Tibial artery (tissue), 4 donors: ENCODE data around the gene COL5A3.
"Not testable (repeated sequence)": the region's sequence is repeated elsewhere in the genome, so short reads cannot be mapped to it uniquely, and the experiment has no call there.

Source experiments
- DNase-seq, 2 donors: peaks; one replicate each; pipeline ENCODE4 v3.0.0-alpha.2; 2019
- H3K27ac ChIP-seq, 2 donors: fragments of 200-600 bp; sonication (generic) in 1 of 2; 1 replicate in 1 of 2; 2 replicates in 1 of 2; pipeline ENCODE4 v1.5.1; 2018 to 2019; ENCODE audit warnings: mild to moderate bottlenecking in 1 of 2
- H3K27me3 ChIP-seq, 2 donors: fragments of 200-600 bp; sonication (generic) in 1 of 2; one replicate each; pipeline versions ENCODE4 v1.5.1 to v1.6.0; 2016 to 2019
- H3K36me3 ChIP-seq, 3 donors: fragments of 200-600 bp; sonication (generic) in 2 of 3; one replicate each; pipeline ENCODE4 v1.5.1; 2016 to 2019; ENCODE audit warnings: mild to moderate bottlenecking in 2 of 3
- H3K4me1 ChIP-seq, 4 donors: fragments of 200-600 bp; sonication (generic) in 2 of 4; 1 replicate in 3 of 4; 2 replicates in 1 of 4; pipeline ENCODE4 v1.5.1; 2016 to 2019
- H3K4me3 ChIP-seq, 2 donors: fragments of 200-600 bp; sonication (generic) in 1 of 2; 1 replicate in 1 of 2; 2 replicates in 1 of 2; pipeline ENCODE4 v1.5.1; 2018 to 2019; ENCODE audit warnings: mild to moderate bottlenecking in 2 of 2
- H3K9me3 ChIP-seq, 3 donors: fragments of 200-600 bp; sonication (generic) in 1 of 3; one replicate each; pipeline ENCODE4 v1.5.1; 2016 to 2019
- intact Hi-C: fragments of 100-400 bp; cut with DNase I; formaldehyde crosslinking; loops from one replicate; pipeline ENCODE4 v1.15.0; 2023; ENCODE audit warnings: low total_unique reads
- TF ChIP-seq, protein P1 (sequence below), 2 experiments: fragments of 200-600 bp in 1 of 2; fragments of 450-650 bp in 1 of 2; IDR thresholded peaks; one replicate each; pipeline ENCODE4 v1.5.1; 2017 to 2019; ENCODE audit warnings: antibody characterized with exemption in 2 of 2, mild to moderate bottlenecking in 1 of 2, moderate library complexity in 1 of 2

Gene COL5A3

DNA sequence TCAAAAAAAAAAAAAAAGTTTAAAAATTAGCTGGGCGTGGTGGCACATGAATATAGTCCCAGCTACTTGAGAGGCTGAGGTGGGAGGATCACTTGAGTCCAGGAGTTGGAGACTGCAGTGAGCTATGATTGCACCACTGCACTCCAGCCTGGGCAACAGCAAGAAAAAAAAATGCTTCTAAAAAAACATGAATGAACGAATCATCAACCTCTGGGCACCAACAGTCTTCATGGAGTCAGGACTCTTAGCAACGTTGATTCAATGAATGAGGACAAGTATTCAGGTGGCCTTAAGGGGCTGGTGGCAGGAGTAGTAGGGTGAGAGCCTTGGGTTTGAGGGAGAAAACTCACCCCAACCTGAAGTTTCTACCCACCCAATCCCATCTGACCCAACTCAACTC is 53.3 kb downstream of the COL5A3 start:
- TF ChIP-seq, protein P1, sequence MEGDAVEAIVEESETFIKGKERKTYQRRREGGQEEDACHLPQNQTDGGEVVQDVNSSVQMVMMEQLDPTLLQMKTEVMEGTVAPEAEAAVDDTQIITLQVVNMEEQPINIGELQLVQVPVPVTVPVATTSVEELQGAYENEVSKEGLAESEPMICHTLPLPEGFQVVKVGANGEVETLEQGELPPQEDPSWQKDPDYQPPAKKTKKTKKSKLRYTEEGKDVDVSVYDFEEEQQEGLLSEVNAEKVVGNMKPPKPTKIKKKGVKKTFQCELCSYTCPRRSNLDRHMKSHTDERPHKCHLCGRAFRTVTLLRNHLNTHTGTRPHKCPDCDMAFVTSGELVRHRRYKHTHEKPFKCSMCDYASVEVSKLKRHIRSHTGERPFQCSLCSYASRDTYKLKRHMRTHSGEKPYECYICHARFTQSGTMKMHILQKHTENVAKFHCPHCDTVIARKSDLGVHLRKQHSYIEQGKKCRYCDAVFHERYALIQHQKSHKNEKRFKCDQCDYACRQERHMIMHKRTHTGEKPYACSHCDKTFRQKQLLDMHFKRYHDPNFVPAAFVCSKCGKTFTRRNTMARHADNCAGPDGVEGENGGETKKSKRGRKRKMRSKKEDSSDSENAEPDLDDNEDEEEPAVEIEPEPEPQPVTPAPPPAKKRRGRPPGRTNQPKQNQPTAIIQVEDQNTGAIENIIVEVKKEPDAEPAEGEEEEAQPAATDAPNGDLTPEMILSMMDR (IDR thresholded peaks at IDR 0.05): no peak
- no peak for DNase-seq
- Histone ChIP-seq H3K4me1 (no peaks in the 10 kb centered on the region), H3K27me3 (no peaks in the 10 kb centered on the region), H3K27ac (no peak overlapping the region), H3K36me3 (peaks cover 0 to 8% (median 5%) of the 10 kb centered on the region in 3 donors), H3K9me3 (no peaks in the 10 kb centered on the region), H3K4me3 (no peak overlapping the region)
- intact Hi-C loops: no loop called here

DNA sequence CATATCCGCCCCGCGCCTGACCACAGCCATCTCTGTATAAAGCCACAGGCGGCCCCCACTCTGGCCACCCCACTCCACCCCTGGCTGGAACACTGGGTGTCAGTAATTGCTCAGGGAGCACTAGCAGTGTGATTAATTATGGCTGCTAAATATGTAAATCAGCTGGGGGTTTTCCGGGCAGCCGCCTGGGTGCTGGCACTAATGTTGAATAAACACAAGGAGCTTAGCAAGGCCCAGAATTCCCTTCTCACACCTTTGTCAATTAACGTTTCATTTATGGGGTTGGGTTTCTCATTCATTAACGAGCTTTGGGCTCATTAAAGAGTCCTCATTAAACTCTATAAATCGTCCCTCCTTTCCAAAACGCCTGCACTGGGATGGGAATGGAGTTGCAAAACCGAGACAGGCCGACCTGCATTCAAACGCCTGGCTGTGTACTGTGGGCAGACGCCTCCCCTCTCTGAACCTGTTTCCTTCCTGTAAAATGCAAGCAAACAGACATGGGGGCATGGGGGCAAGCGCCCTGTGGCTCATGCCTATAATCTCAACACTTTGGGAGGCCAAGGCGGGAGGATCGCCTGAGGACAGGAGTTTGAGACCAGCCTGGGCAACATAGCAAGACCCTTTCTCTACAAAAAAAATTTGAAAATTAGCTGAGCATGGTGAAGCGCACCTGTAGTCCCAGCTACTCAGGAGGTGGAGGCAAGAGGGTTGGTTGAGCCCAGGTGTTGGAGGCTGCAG is 56.3 kb downstream of the COL5A3 start:
- H3K4me3 ChIP-seq: no peak overlapping the region
- H3K36me3 ChIP-seq: no peaks in the 10 kb centered on the region
- DNase-seq: no peak
- TF ChIP-seq, protein P1 (IDR thresholded peaks at IDR 0.05): no peak
- H3K27me3 ChIP-seq: no peaks in the 10 kb centered on the region
- H3K27ac ChIP-seq: no peak overlapping the region
- H3K9me3 ChIP-seq: no peaks in the 10 kb centered on the region
- no peaks in the 10 kb centered on the region for H3K4me1 ChIP-seq
- intact Hi-C loops: no loop called here

DNA sequence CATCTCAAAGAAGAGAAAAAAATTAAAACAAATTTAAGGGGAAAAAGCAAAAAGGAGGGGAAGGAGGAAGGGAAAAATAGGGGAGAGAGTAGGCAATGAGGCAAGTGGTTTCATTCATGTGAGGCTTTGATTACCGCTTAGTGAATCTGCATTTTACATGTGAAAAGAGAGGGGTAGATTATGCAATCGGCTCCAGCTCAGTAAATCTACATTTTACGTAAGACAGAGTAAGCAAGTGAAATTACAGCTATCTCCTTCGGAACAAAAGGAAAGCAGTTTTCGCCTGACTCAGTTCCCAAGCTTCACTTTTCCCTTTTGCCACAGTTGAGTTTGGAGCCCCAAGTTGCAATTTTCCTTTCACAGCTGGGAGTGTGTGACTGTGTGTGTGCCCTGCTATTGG is 58.0 kb downstream of the COL5A3 start:
- Histone ChIP-seq H3K27me3 (no peaks in the 10 kb centered on the region), H3K4me1 (no peaks in the 10 kb centered on the region), H3K9me3 (no peaks in the 10 kb centered on the region), H3K27ac (no peak overlapping the region), H3K4me3 (no peak overlapping the region), H3K36me3 (no peaks in the 10 kb centered on the region)
- intact Hi-C loops: no loop called here
- no peak for DNase-seq
- TF ChIP-seq, protein P1 (IDR thresholded peaks at IDR 0.05): no peak

DNA sequence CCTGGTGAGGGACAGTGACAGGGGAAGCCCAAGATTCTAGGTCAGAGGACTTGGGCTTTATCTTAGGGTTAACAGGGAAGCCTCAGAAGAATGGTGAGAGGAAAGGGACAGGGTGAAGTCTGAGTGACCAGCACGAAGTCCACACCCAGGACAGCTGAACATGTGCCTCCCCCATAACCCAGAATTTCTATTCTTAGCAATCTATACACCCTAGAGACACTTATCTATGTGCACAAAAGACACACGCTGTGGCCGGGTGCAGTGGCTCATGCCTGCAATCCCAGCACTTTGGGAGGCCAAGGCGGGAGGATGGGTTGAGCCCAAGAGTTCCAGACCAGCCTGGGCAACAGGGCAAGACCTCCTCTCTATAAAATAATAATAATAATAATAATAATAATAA is 62.9 kb downstream of the COL5A3 start:
- TF ChIP-seq, protein P1 (IDR thresholded peaks at IDR 0.05): no peak
- Histone ChIP-seq H3K27me3 (no peaks in the 10 kb centered on the region), H3K9me3 (peaks cover 0 to under 1% (median 0%) of the 10 kb centered on the region in 3 donors)

DNA sequence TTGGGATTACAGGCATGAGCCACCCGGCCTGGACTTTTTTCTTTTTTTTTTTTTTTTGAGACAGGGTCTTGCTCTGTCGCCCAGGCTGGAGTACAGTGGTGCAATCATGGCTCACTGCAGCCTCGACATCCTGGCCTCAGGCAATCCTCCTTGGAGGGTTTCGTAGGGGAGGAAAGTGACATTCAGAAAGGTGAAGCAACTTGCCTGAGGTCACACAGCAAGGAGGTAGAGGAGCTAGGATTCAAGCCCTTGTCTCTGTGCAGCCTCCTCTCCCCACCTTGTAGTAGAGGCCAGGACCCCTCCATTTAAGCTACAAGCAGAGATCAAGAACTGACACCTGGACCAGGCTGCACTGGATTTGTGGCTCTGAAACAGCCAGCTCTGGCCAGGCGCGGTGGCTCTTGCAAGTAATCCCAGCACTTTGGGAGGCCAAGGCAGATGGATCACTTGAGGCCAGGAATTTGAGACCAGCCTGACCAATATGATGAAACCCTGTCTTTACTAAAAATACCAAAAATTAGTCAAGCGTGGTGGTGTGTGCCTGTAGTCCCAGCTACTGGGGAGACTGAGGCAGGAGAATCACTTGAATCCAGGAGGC is 63.7 kb downstream of the COL5A3 start:
- H3K36me3 ChIP-seq, intact Hi-C loops, H3K27me3 ChIP-seq, H3K4me3 ChIP-seq, H3K9me3 ChIP-seq: not testable (repeated sequence)
- H3K4me1 ChIP-seq: peaks cover 0 to 23% (median 10%) of the 10 kb centered on the region in 4 donors
- peak overlapping the region; percentile 65 to 72 for H3K27ac ChIP-seq
- DNase-seq: peak in 1 of 2 donors; percentile 65

More for the DNA sequence above, 62.9 kb downstream of the COL5A3 start:
- Histone ChIP-seq H3K36me3 (no peaks in the 10 kb centered on the region), H3K4me3 (no peak overlapping the region), H3K4me1 (peaks cover 0 to 23% (median 10%) of the 10 kb centered on the region in 4 donors), H3K27ac (no peak overlapping the region)
- no peak for DNase-seq
- intact Hi-C loops: no loop called here

DNA sequence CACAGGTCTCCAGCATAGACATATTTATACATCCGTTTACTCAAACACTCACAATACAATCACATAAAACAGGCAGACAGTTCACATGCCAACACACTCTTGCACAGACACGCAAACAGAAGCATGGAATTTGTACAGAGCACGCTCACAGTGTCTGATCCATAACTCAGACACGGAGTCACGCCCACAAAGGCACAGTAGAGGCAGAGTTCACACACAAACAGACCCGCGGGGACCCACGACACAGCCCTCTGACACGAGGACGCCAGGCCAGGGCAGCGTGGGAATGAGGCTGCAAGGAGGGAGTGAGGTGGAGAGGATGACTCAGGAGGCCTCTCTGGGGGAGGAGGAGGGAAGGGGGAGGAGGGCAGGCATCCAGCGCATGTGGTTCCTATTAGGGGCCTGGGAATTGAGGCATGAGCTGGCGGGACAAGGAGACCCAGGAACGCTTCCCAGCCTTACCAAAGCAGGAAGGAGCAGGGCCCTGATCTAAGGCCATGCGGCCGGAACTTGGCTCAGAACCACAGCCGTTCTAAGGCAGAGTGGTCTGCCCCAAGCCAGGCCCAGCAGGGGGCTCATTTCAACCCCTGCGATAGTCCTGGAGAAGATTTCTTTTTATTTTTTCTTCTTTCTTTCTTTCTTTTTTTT is 64.9 kb downstream of the COL5A3 start:
- H3K9me3 ChIP-seq: peaks cover 0 to 9% (median 5%) of the 10 kb centered on the region in 3 donors
- TF ChIP-seq, protein P1 (IDR thresholded peaks at IDR 0.05): no peak
- H3K4me1 ChIP-seq: peaks cover 0 to 23% (median 10%) of the 10 kb centered on the region in 4 donors
- peak overlapping the region in 1 of 2 donors; percentile 4 for H3K4me3 ChIP-seq
- intact Hi-C loops: no loop called here
- no peaks in the 10 kb centered on the region for H3K36me3 ChIP-seq
- peak overlapping the region; percentile 65 to 72 for H3K27ac ChIP-seq
- H3K27me3 ChIP-seq: no peaks in the 10 kb centered on the region
- peak; percentile 93 to 98 for DNase-seq
